Lung (tissue), 12 donors: ENCODE measurements around the gene GPR142. TPM values are rescaled to one million over a fixed set of nuclear protein-coding genes. Genes with fewer than 3 reads are reported as not detected.

Experiments
- ATAC-seq: fragments of 200-7000 bp; cut with Tn5 transposase; one replicate; pipeline ENCODE4 v1.9.1; 2020; ENCODE audit warnings: moderate number of reproducible peaks; ENCODE audit not compliant: insufficient read depth, low FRiP score
- DNase-seq, 3 donors: peaks; one replicate each; pipeline ENCODE4 v3.0.0-alpha.2; 2013 to 2017
- H3K27ac ChIP-seq, 2 donors: one replicate each; pipeline ENCODE4 v1.5.1; 2013; ENCODE audit warnings: mild to moderate bottlenecking in 2 of 2, moderate library complexity in 2 of 2, control low read depth in 1 of 2, inconsistent platforms in 1 of 2, low read depth in 1 of 2, low read length in 1 of 2
- H3K27me3 ChIP-seq, 3 donors: one replicate each; pipeline ENCODE4 v1.5.1; 2013; ENCODE audit warnings: low read length in 2 of 3; ENCODE audit not compliant: control insufficient read depth in 3 of 3, insufficient read depth in 3 of 3
- H3K36me3 ChIP-seq, 4 donors: one replicate each; pipeline ENCODE4 v1.5.1; 2013; ENCODE audit warnings: low read length in 4 of 4, mild to moderate bottlenecking in 1 of 4, moderate library complexity in 1 of 4; ENCODE audit not compliant: control insufficient read depth in 4 of 4, insufficient read depth in 4 of 4
- H3K4me1 ChIP-seq, 5 donors: one replicate each; pipeline ENCODE4 v1.5.1; 2013; ENCODE audit warnings: low read length in 5 of 5, mild to moderate bottlenecking in 2 of 5, moderate library complexity in 1 of 5; ENCODE audit not compliant: control insufficient read depth in 5 of 5, insufficient read depth in 5 of 5
- H3K4me3 ChIP-seq: one replicate; pipeline ENCODE4 v1.5.1; 2013; ENCODE audit warnings: mild to moderate bottlenecking, control low read depth, moderate library complexity
- H3K9ac ChIP-seq, 2 donors: one replicate each; pipeline ENCODE4 v1.5.1; 2013; ENCODE audit warnings: low read length in 2 of 2, control low read depth in 1 of 2; ENCODE audit not compliant: insufficient read depth in 1 of 2
- H3K9me3 ChIP-seq, 4 donors: one replicate each; pipeline ENCODE4 v1.5.1; 2013; ENCODE audit warnings: low read length in 3 of 4, mild to moderate bottlenecking in 1 of 4, moderate library complexity in 1 of 4; ENCODE audit not compliant: control insufficient read depth in 4 of 4, insufficient read depth in 3 of 4
- WGBS, 2 donors: extraction: QIAGEN DNeasy Blood & Tissue Kit; methylation state at CpG; one replicate each; pipeline ENCODE4 v1.1.7; 2013; 5-methylcytosine and 5-hydroxymethylcytosine counted together
- polyA plus RNA-seq, 2 donors: library from polyadenylated mRNA; stranded (reverse); fragments of 200-250 nt; gene quantifications; one replicate each; pipeline ENCODE4 v1.2.1, GENCODE V29; 2013
- total RNA-seq, 2 donors: library from RNA; depleted of rRNA in 1 of 2; stranded (reverse); fragments of >200 nt in 1 of 2; gene quantifications; one replicate each; pipeline ENCODE4 v1.2.1, GENCODE V29; 2014 to 2021
- TF ChIP-seq, protein P1 (sequence below): IDR thresholded peaks from 2 replicates; pipeline ENCODE4 v1.5.1; 2012; ENCODE audit warnings: mild to moderate bottlenecking; ENCODE audit errors: control extremely low read depth, extremely low read depth
- donor health status: control.
- donor health status: control.
- donor health status: Bipolar disorder and iron deficiency.
- donor health status: healthy.
- donor health status: DM: yes; HTN: yes; CAD: no.

GPR142 gene
- total and polyA plus RNA-seq, 4 donors: 0.03 TPM; not detected in 3

DNA sequence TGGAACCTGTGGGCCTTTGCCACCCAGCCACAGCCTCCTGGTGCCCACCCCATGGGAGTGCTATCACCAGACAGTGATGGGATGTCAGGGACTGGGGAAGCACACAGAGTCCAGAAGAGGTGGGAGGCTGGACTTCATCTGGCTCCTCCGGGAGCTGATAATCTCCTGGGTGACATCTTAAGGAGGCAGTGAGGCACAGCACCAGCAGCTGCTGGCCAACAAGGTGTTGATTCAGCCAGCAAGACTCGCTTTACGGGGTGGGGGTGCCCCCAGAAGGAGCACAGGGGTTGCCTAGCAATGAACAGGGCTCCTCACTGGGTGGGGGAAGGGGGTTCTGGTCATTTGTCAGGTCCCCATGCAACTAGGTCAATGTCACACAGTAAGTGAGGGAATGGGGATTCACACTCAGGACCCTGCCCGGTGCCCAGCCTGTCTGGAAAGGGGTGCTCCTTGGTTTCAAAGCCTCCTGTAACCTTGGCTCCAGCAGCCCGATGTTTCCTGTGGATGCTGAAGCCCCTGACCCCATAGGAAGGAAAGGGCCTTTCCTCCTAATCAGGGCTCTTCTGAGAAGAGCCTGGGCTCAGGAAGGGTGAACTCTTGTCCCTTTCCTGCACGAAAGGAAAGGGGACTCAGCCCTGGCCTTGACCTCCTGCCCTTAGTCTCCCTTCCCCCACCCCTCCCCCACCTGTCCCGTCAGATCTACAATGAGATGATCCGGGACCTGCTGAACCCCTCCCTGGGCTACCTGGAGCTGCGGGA is 23.6 kb upstream of the GPR142 start:
- H3K27me3 ChIP-seq: peaks cover 0 to 7% (median 0%) of the 10 kb centered on the region in 3 donors
- WGBS, 2 donors: 53 to 70% methylated on average over 9 of the region's 9 CpGs

DNA sequence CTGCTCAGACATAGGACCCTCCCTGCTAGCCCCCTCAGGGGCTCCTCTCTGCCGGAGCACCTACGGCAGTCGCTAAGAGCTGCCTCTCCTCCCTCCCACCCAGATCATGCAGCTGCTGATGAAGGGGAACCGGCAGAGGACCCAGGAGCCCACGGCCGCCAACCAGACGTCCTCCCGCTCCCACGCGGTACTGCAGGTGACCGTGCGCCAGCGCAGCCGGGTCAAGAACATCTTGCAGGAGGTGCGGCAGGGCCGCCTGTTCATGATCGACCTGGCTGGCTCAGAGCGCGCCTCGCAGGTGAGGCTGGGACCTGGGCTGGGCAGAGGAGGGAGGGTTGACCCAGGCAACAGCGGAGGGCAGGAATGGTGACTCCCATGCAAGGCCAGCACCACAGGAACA is 22.6 kb upstream of the GPR142 start:
- Histone ChIP-seq H3K36me3 (no peaks in the 10 kb centered on the region), H3K4me1 (peaks cover 0 to 7% (median 0%) of the 10 kb centered on the region in 5 donors), H3K9ac (no peak overlapping the region), H3K27ac (no peak overlapping the region), H3K27me3 (peaks cover 0 to 12% (median 0%) of the 10 kb centered on the region in 3 donors), H3K9me3 (no peaks in the 10 kb centered on the region), H3K4me3 (no peak overlapping the region)
- TF ChIP-seq, protein P1, sequence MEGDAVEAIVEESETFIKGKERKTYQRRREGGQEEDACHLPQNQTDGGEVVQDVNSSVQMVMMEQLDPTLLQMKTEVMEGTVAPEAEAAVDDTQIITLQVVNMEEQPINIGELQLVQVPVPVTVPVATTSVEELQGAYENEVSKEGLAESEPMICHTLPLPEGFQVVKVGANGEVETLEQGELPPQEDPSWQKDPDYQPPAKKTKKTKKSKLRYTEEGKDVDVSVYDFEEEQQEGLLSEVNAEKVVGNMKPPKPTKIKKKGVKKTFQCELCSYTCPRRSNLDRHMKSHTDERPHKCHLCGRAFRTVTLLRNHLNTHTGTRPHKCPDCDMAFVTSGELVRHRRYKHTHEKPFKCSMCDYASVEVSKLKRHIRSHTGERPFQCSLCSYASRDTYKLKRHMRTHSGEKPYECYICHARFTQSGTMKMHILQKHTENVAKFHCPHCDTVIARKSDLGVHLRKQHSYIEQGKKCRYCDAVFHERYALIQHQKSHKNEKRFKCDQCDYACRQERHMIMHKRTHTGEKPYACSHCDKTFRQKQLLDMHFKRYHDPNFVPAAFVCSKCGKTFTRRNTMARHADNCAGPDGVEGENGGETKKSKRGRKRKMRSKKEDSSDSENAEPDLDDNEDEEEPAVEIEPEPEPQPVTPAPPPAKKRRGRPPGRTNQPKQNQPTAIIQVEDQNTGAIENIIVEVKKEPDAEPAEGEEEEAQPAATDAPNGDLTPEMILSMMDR: no peak
- ATAC-seq: no peak
- WGBS, 2 donors: 70 to 87% methylated on average over 21 of the region's 21 CpGs
- no peak for DNase-seq

More for the DNA sequence above, 23.6 kb upstream of the GPR142 start:
- Histone ChIP-seq H3K27ac (no peak overlapping the region), H3K9me3 (no peaks in the 10 kb centered on the region), H3K4me3 (no peak overlapping the region), H3K9ac (no peak overlapping the region), H3K36me3 (no peaks in the 10 kb centered on the region), H3K4me1 (peaks cover 0 to 7% (median 0%) of the 10 kb centered on the region in 5 donors)
- no peak for DNase-seq
- no peak for ATAC-seq
- TF ChIP-seq, protein P1: no peak

DNA sequence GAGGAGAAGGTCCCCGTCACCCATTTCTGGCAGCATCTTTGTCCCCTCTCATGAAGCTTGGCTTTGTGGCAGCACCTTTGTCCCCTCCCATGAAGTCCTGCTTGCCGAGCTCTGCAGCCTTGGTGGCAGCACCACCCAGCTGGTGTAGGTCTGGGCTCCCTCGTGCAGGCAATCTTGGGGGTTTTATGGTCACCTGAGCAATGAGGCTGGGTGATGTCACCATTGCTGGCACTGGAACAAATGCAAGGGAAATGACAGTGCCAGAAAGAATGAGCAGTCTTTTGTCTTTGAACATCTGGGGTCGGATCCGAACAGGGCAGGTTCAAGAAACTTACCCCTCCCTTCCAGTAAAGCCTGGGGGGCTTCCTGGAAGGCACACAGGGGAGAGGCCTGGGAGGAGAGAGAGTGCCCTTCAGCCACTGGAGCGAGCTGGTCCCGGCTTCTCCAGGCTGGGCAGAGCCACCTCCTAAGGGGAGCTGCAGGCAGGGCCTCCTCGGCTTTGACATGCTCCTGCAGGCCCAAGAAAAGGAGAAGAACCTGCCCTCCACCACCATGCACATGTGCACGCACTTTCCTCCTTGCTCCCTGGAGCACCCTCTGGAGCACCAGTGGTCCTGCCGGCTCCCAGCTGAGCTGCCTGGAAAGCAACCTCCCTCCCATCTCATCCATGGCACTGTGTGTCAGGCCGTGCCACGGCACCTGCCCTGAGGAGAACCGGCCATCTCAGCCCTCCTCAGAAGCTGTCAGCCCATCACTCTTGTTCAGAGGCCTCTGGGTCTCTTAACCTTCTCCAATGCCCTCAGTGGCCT is 21.7 kb upstream of the GPR142 start:
- Histone ChIP-seq H3K27ac (no peak overlapping the region), H3K4me1 (peaks cover 0 to 2% (median 0%) of the 10 kb centered on the region in 5 donors), H3K4me3 (no peak overlapping the region), H3K27me3 (peaks cover 0 to 12% (median 4%) of the 10 kb centered on the region in 3 donors), H3K9ac (no peak overlapping the region), H3K9me3 (no peaks in the 10 kb centered on the region), H3K36me3 (no peaks in the 10 kb centered on the region)
- 78 to 85% methylated on average over 13 of the region's 13 CpGs for WGBS, 2 donors
- DNase-seq (no peak), ATAC-seq (no peak)
- TF ChIP-seq, protein P1: no peak
